Measurements from ENCODE around the gene DNMT3L.

The DNMT3L gene

GRCh38 chr21:44292812-44293195 lies 31.1 kb upstream of the DNMT3L start:
- DNase-seq, result no peak
- Mint-ChIP-seq H3K36me3 (ENCODE audit: low read depth) (no peaks in the 10 kb centered on the region), H3K27ac (no peak overlapping the region), H3K27me3 (ENCODE audit: low read depth, poor library complexity) (peaks cover 34% of the 10 kb centered on the region), H3K4me3 (no peak overlapping the region), H3K9me3 (no peaks in the 10 kb centered on the region), H3K4me1 (peaks cover 7% of the 10 kb centered on the region)
- TF ChIP-seq, protein P1, sequence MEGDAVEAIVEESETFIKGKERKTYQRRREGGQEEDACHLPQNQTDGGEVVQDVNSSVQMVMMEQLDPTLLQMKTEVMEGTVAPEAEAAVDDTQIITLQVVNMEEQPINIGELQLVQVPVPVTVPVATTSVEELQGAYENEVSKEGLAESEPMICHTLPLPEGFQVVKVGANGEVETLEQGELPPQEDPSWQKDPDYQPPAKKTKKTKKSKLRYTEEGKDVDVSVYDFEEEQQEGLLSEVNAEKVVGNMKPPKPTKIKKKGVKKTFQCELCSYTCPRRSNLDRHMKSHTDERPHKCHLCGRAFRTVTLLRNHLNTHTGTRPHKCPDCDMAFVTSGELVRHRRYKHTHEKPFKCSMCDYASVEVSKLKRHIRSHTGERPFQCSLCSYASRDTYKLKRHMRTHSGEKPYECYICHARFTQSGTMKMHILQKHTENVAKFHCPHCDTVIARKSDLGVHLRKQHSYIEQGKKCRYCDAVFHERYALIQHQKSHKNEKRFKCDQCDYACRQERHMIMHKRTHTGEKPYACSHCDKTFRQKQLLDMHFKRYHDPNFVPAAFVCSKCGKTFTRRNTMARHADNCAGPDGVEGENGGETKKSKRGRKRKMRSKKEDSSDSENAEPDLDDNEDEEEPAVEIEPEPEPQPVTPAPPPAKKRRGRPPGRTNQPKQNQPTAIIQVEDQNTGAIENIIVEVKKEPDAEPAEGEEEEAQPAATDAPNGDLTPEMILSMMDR (IDR thresholded peaks at IDR 0.05), result no peak

- Mint-ChIP-seq H3K36me3 (ENCODE audit: low read depth) (no peaks in the 10 kb centered on the region), H3K9me3 (no peaks in the 10 kb centered on the region), H3K4me1 (peaks cover 11% of the 10 kb centered on the region), H3K27ac (no peak overlapping the region), H3K27me3 (ENCODE audit: low read depth, poor library complexity) (peaks cover 31% of the 10 kb centered on the region), H3K4me3 (no peak overlapping the region)
- TF ChIP-seq, protein P1 (IDR thresholded peaks at IDR 0.05), result no peak
- peak; percentile 49 for DNase-seq
These were observed 30.5 kb upstream of the DNMT3L start for GRCh38 chr21:44291936-44292811.

- Mint-ChIP-seq H3K27me3 (ENCODE audit: low read depth, poor library complexity) (peaks cover 34% of the 10 kb centered on the region), H3K4me3 (no peak overlapping the region), H3K36me3 (ENCODE audit: low read depth) (no peaks in the 10 kb centered on the region), H3K27ac (no peak overlapping the region), H3K4me1 (peaks cover 11% of the 10 kb centered on the region), H3K9me3 (no peaks in the 10 kb centered on the region)
- no peak for DNase-seq
- TF ChIP-seq, protein P1 (IDR thresholded peaks at IDR 0.05), result no peak
These were observed 29.6 kb upstream of the DNMT3L start for GRCh38 chr21:44291078-44291935.

DNA sequence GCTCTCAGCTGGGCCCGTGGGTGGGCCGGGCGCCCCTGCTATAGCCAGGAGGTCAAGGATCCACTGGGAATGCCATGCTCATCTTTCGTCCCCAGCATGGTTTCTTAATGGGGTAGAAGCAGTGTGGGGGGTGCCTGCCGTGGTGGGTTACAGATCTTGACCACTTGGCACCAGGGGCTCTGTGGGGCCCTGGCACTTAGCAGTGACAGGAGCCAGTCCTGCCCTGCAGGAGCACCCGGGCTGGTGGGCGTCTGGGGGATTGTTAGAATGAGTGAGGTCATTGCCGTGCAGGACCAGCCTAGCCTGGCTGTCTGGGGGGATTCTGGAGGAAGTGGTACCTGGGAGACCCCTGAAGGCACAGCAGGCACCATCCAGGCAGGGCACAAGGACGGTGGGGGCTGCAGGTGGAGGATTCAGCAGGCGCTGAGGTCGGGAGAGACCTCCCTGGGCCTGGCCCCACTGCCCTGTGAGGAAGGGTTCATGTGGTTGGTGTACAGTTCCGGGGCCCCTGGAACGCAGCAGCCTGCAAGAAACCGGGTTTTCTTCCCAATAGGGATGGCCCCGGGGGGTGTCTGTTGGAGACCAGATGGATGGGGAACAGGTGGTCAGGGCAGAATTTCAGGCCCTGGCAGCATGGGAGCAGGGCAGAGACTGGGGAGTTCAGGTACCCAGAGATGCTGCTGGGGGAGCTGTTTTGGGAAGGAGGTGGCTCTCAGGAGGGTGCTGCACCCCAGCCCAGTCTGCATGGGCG lies 28.8 kb upstream of the DNMT3L start:
- H3K9me3 Mint-ChIP-seq, result no peaks in the 10 kb centered on the region
- no peak for DNase-seq
- peaks cover 39% of the 10 kb centered on the region for H3K27me3 Mint-ChIP-seq (ENCODE audit: low read depth, poor library complexity)
- H3K36me3 Mint-ChIP-seq (ENCODE audit: low read depth), result no peaks in the 10 kb centered on the region
- H3K4me1 Mint-ChIP-seq, result peaks cover 10% of the 10 kb centered on the region
- no peak overlapping the region for H3K27ac Mint-ChIP-seq
- no peak overlapping the region for H3K4me3 Mint-ChIP-seq
- TF ChIP-seq, protein P1 (IDR thresholded peaks at IDR 0.05), result no peak

DNA sequence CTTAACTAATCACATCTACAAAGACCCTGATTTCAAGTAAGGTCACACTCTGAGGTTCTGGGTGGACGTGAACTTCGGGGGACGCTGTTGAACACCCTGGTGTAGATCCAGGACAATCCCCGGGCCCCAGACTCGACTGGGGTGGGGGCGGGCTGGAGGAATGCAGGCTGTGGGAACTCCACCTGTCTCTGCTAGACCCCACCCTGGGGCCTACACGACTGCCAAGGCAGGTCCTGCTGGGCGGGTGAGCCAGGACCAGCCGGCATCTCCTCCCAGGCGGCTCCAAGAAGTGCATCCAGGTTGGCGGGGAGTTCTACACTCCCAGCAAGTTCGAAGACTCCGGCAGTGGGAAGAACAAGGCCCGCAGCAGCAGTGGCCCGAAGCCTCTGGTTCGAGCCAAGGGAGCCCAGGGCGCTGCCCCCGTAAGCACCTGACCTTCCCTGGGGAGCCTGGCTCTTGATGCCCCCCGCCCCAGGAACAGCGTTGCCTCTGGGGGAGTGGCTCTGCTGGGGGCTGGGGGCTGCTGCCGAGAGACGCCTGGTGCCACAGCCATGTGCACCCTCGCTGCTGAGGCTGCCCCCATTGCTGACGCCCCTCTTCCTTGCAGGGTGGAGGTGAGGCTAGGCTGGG lies 27.8 kb upstream of the DNMT3L start:
- H3K4me3 Mint-ChIP-seq, result no peak overlapping the region
- H3K9me3 Mint-ChIP-seq, result no peaks in the 10 kb centered on the region
- TF ChIP-seq, protein P1 (IDR thresholded peaks at IDR 0.05), result no peak
- DNase-seq, result no peak
- H3K36me3 Mint-ChIP-seq (ENCODE audit: low read depth), result no peaks in the 10 kb centered on the region
- no peak overlapping the region for H3K27ac Mint-ChIP-seq
- peaks cover 45% of the 10 kb centered on the region for H3K27me3 Mint-ChIP-seq (ENCODE audit: low read depth, poor library complexity)
- H3K4me1 Mint-ChIP-seq, result peaks cover 6% of the 10 kb centered on the region
